Stimulated activated naive B cell treated with anti-CD40 and anti-IgM and Interleukin-4, amounts not matched to agents 10 μg/mL and 1 μg/mL and 100 μg/mL, for 72 hours (primary cell): Measurements from ENCODE around the gene UGT2B7.
"Not testable (repeated sequence)": the region's sequence is repeated elsewhere in the genome, so short reads cannot be mapped to it uniquely, and the experiment has no call there.

Experiments
- ATAC-seq, 2 donors: fragments of 150-1000 bp; cut with Tn5 transposase; replicated peaks; 2 replicates each; pipeline ENCODE4 v1.10.0; 2021; ENCODE audit warnings: moderate library complexity in 1 of 2
- DNase-seq: peaks from one replicate; pipeline ENCODE4 v3.0.0; 2021
- H3K27ac Mint-ChIP-seq: one replicate; pipeline ENCODE4 v1.8.0; 2022; ENCODE audit warnings: mild to moderate bottlenecking, mixed read lengths
- H3K27me3 Mint-ChIP-seq, 2 donors: one replicate each; pipeline ENCODE4 v1.8.0; 2022; ENCODE audit warnings: mixed read lengths in 2 of 2
- H3K36me3 Mint-ChIP-seq, 2 donors: one replicate each; pipeline ENCODE4 v1.8.0; 2022; ENCODE audit warnings: mixed read lengths in 2 of 2, mild to moderate bottlenecking in 1 of 2
- H3K4me1 Mint-ChIP-seq, 2 donors: one replicate each; pipeline ENCODE4 v1.8.0; 2022; ENCODE audit warnings: mixed read lengths in 2 of 2, mild to moderate bottlenecking in 1 of 2
- H3K4me3 Mint-ChIP-seq, 2 donors: one replicate each; pipeline ENCODE4 v1.8.0; 2022; ENCODE audit warnings: mild to moderate bottlenecking in 2 of 2, mixed read lengths in 2 of 2, moderate library complexity in 1 of 2
- H3K9me3 Mint-ChIP-seq, 2 donors: one replicate each; pipeline ENCODE4 v1.8.0; 2022; ENCODE audit warnings: mixed read lengths in 2 of 2, mild to moderate bottlenecking in 1 of 2

UGT2B7 gene

GRCh38 chr4:69096111-69096656 lies at the start of gene UGT2B7:
Gene UGT2B7, plus strand, starts transcription at chr4:69096474. Its CDS starts 47 bp downstream, at chr4:69096521.
- Mint-ChIP-seq H3K27ac (no peak within 1 kb of the TSS), H3K4me1 (no peaks in the 10 kb centered on the region), H3K4me3 (no peak within 1 kb of the TSS), H3K9me3 (no peaks in the 10 kb centered on the region), H3K36me3 (no peaks in the 10 kb centered on the region), H3K27me3 (no peaks in the 10 kb centered on the region)
- DNase-seq (no peak), ATAC-seq (no peak)

- H3K4me1 Mint-ChIP-seq, result no peaks in the 10 kb centered on the region
- DNase-seq, result no peak
- no peak for ATAC-seq
- peaks cover 0 to 5% of the 10 kb centered on the region in 2 donors for H3K9me3 Mint-ChIP-seq
- H3K36me3 Mint-ChIP-seq, result no peaks in the 10 kb centered on the region
- H3K27me3 Mint-ChIP-seq, result no peaks in the 10 kb centered on the region
- H3K4me3 Mint-ChIP-seq, result no peak overlapping the region
- no peak overlapping the region for H3K27ac Mint-ChIP-seq
These were observed 46.4 kb upstream of the UGT2B7 start for GRCh38 chr4:69049860-69050259.

DNA sequence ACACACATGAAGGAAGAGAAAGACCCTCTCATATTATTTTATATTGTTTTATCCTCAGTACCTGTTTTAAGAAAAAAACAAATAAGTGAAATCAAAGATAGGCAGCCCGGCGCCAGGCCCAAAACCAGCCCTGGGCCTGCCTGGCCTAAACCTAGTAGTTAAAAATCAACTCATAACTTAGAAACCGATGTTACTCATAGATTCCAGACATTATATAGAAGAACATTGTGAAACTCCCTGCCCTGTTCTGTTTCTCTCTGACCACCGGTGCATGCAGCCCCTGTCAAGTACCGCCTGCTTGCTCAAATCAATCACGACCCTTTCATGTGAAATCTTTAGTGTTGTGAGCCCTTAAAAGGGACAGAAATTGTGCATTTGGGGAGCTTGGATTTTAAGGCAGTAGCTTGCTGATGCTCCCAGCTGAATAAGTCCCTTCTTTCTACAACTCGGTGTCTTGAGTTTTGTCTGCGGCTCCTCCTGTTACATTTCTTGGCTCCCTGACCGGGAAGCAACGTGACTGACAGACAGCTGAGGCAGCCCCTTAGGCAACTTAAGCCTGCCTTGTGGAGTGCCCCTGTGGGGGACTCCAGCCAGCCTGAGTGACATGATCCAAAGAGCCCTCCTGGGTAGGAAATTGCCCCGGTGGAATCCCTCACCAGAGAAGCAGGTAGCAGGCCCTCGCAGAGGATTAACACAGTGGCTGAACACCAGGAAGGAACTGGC lies 45.3 kb upstream of the UGT2B7 start:
- not testable (repeated sequence) for H3K4me3 Mint-ChIP-seq, H3K27me3 Mint-ChIP-seq, H3K9me3 Mint-ChIP-seq, ATAC-seq, DNase-seq, H3K27ac Mint-ChIP-seq, H3K36me3 Mint-ChIP-seq, H3K4me1 Mint-ChIP-seq

DNA sequence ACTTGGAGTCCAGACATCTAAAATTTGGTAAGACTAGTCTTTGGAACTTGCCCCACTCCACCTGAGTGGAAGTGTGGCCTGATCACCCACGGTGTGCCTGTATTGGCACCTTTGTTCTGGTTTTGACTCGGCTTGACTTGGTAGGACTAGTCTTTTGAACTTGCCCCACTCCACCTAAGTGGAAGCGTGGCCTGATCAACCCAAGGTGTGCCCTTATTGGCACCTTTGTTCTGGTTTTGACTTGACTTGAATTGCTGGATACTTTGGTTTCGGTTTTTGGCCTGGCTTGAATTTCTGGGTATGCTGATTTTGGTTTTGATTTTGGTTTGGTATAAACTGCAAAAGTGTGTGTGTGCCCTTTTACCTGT lies 44.7 kb upstream of the UGT2B7 start:
- no peak overlapping the region for H3K27ac Mint-ChIP-seq
- H3K36me3 Mint-ChIP-seq, result no peaks in the 10 kb centered on the region
- no peak for ATAC-seq
- no peak overlapping the region for H3K4me3 Mint-ChIP-seq
- no peak for DNase-seq
- H3K9me3 Mint-ChIP-seq, result peaks cover 0 to 2% of the 10 kb centered on the region in 2 donors
- H3K27me3 Mint-ChIP-seq, result no peaks in the 10 kb centered on the region
- no peaks in the 10 kb centered on the region for H3K4me1 Mint-ChIP-seq

DNA sequence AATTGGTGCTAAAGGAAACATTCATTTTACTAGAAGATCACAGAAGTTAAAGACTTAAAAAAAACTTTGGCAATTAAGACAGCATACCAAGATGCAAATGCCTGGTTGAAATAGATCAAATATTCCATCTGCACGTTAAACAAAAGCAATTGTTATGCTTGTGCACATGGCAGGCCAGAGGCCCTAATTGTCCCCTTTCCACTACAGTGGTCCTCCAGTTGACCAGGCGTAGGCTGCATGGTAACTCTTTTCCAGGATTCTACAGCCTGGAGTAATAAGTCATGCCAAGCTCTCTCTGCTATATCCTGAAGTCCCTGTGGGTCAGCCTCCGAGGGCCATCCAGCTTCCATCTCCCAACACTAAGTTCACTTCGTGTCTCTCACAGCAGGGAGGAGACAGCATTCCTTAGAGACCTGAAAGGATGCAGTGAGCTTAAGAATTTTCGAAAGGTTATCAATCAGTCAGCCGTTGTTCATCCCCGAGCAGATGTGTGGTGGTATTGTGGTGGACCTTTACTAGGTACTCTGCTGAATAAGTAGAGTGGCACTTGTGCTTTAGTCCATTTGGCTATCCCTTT lies 42.9 kb upstream of the UGT2B7 start:
- not testable (repeated sequence) for H3K27ac Mint-ChIP-seq, H3K4me3 Mint-ChIP-seq, H3K9me3 Mint-ChIP-seq, H3K27me3 Mint-ChIP-seq, H3K4me1 Mint-ChIP-seq, ATAC-seq, H3K36me3 Mint-ChIP-seq, DNase-seq

- not testable (repeated sequence) for DNase-seq, H3K4me1 Mint-ChIP-seq, H3K4me3 Mint-ChIP-seq, H3K27ac Mint-ChIP-seq, ATAC-seq, H3K36me3 Mint-ChIP-seq, H3K27me3 Mint-ChIP-seq, H3K9me3 Mint-ChIP-seq
These were observed 42.2 kb upstream of the UGT2B7 start for GRCh38 chr4:69054033-69054432.

GRCh38 chr4:69054578-69055200 lies 41.6 kb upstream of the UGT2B7 start:
- DNase-seq, result no peak
- no peak overlapping the region for H3K27ac Mint-ChIP-seq
- no peaks in the 10 kb centered on the region for H3K9me3 Mint-ChIP-seq
- no peak for ATAC-seq
- no peaks in the 10 kb centered on the region for H3K27me3 Mint-ChIP-seq
- no peaks in the 10 kb centered on the region for H3K4me1 Mint-ChIP-seq
- no peak overlapping the region for H3K4me3 Mint-ChIP-seq
- no peaks in the 10 kb centered on the region for H3K36me3 Mint-ChIP-seq

DNA sequence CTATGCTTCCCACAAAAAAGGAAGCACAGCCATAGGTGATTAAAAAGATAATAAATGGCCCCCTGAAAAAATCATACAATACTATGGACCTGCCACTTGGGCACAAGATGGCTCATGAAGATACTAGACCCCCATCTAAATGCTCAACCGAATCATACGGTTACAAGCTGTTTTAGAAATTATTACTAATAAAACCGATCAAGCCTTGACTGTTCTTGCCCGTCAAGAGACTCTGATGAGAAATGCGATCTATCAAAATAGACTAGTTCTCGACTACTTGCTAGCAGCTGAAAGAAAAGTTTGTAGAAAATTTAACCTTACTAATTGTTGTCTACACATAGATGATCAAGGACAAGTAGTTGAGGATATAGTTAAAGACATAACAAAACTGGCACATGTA lies 40.1 kb upstream of the UGT2B7 start:
- Mint-ChIP-seq H3K4me1 (no peaks in the 10 kb centered on the region), H3K4me3 (no peak overlapping the region), H3K27ac (no peak overlapping the region), H3K9me3 (no peaks in the 10 kb centered on the region), H3K36me3 (no peaks in the 10 kb centered on the region), H3K27me3 (no peaks in the 10 kb centered on the region)
- ATAC-seq, result no peak
- no peak for DNase-seq

DNA sequence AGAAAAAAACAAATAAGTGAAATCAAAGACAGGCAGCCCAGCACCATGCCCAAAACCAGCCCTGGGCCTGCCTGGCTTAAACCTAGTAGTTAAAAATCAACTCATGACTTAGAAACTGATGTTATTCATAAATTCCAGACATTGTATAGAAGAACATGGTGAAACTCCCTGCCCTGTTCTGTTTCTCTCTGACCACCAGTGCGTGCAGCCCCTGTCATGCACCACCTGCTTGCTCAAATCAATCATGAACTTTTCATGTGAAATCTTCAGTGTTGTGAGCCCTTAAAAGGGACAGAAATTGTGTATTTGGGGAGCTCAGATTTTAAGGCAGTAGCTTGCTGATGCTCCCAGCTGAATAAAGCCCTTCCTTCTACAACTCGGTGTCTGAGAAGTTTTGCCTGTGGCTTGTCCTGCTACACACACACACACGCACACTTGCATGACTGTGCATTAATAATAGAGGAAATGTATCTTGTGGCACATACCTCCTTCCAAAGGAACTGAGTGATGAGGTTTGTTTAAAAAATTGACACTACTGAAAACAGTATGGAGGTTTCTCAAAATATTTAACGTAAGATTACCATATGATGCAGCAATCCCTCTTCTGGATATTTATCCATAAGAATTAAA lies 39.2 kb upstream of the UGT2B7 start:
- Mint-ChIP-seq H3K4me3 (no peak overlapping the region), H3K27me3 (no peaks in the 10 kb centered on the region), H3K4me1 (no peaks in the 10 kb centered on the region), H3K27ac (no peak overlapping the region), H3K9me3 (no peaks in the 10 kb centered on the region), H3K36me3 (no peaks in the 10 kb centered on the region)
- DNase-seq, result no peak
- ATAC-seq, result no peak

- H3K27ac Mint-ChIP-seq, result no peak overlapping the region
These were observed 38.5 kb upstream of the UGT2B7 start for GRCh38 chr4:69057620-69058409.

GRCh38 chr4:69058410-69059059 lies 37.7 kb upstream of the UGT2B7 start:
- ATAC-seq (no peak), DNase-seq (no peak)
- Mint-ChIP-seq H3K27ac (no peak overlapping the region), H3K27me3 (no peaks in the 10 kb centered on the region), H3K4me3 (no peak overlapping the region), H3K36me3 (no peaks in the 10 kb centered on the region), H3K9me3 (no peaks in the 10 kb centered on the region), H3K4me1 (no peaks in the 10 kb centered on the region)

More at GRCh38 chr4:69057620-69058409, 38.5 kb upstream of the UGT2B7 start:
- H3K9me3 Mint-ChIP-seq, result no peaks in the 10 kb centered on the region
- no peaks in the 10 kb centered on the region for H3K36me3 Mint-ChIP-seq
- ATAC-seq (no peak), DNase-seq (no peak)
- no peak overlapping the region for H3K4me3 Mint-ChIP-seq
- H3K27me3 Mint-ChIP-seq, result no peaks in the 10 kb centered on the region
- no peaks in the 10 kb centered on the region for H3K4me1 Mint-ChIP-seq

GRCh38 chr4:69060651-69061308 lies 35.5 kb upstream of the UGT2B7 start:
- Mint-ChIP-seq H3K27ac (no peak overlapping the region), H3K27me3 (no peaks in the 10 kb centered on the region), H3K36me3 (no peaks in the 10 kb centered on the region), H3K4me1 (no peaks in the 10 kb centered on the region), H3K4me3 (no peak overlapping the region), H3K9me3 (peaks cover 0 to 1% of the 10 kb centered on the region in 2 donors)
- DNase-seq (no peak), ATAC-seq (no peak)

DNA sequence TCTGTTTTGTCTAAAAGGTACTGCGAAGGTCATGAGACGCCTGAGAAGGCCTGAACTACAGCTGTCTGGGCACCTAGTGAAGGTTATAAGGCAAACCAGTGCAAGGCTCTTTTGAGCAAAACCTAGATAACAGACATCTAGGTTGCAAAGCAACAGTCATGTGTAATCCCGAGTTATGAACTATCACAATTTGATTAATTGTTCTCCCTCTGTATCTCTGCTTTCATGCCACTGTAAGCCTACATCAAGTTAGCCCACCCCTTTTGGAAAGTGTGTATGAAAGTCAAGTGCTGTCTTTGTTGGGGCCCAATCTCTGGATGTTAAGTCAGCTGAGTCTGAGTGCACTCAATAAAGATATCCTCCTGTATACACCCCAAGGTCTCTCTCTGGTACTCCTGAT lies 31.9 kb upstream of the UGT2B7 start:
- ATAC-seq (no peak), DNase-seq (no peak)
- Mint-ChIP-seq H3K4me1 (no peaks in the 10 kb centered on the region), H3K9me3 (peaks cover 0 to 1% of the 10 kb centered on the region in 2 donors), H3K27me3 (no peaks in the 10 kb centered on the region), H3K36me3 (no peaks in the 10 kb centered on the region), H3K4me3 (no peak overlapping the region), H3K27ac (no peak overlapping the region)
